Mesendoderm (in vitro differentiated cells): ENCODE data around the gene FITM2.
"Not testable (repeated sequence)": the region's sequence is repeated elsewhere in the genome, so short reads cannot be mapped to it uniquely, and the experiment has no call there.

Experiments used
- DNase-seq: peaks from one replicate; pipeline ENCODE4 v3.0.0; 2013
- H2AK5ac ChIP-seq: 2 replicates; pipeline ENCODE4 v1.6.1; 2013; ENCODE audit warnings: low read length, inconsistent platforms
- H2BK120ac ChIP-seq: 2 replicates; pipeline ENCODE4 v1.6.1; 2013; ENCODE audit warnings: low read depth, mild to moderate bottlenecking, low read length, moderate library complexity, mixed read lengths
- H2BK15ac ChIP-seq: replicated peaks from 2 replicates; pipeline ENCODE4 v1.6.1; 2013; ENCODE audit warnings: low read depth, mild to moderate bottlenecking, moderate library complexity
- H2BK5ac ChIP-seq: 2 replicates; pipeline ENCODE4 v1.6.1; 2013; ENCODE audit warnings: low read length, inconsistent platforms
- H3K18ac ChIP-seq: 2 replicates; pipeline ENCODE4 v1.6.1; 2013; ENCODE audit warnings: mild to moderate bottlenecking, low read length, mixed read lengths
- H3K23ac ChIP-seq: one replicate; pipeline ENCODE4 v1.6.1; 2013; ENCODE audit warnings: low read length
- H3K27ac ChIP-seq: 2 replicates; pipeline ENCODE4 v1.5.1; 2013; ENCODE audit warnings: low read depth, mild to moderate bottlenecking, inconsistent platforms, low read length, moderate library complexity
- H3K27me3 ChIP-seq: 2 replicates; pipeline ENCODE4 v1.6.1; 2013; ENCODE audit warnings: low read length, control low read depth, mild to moderate bottlenecking, inconsistent platforms; ENCODE audit not compliant: insufficient read depth, poor library complexity
- H3K36me3 ChIP-seq: 2 replicates; pipeline ENCODE4 v1.6.1; 2013; ENCODE audit warnings: low read length, inconsistent platforms; ENCODE audit not compliant: control insufficient read depth, insufficient read depth
- H3K4ac ChIP-seq: one replicate; pipeline ENCODE4 v1.6.1; 2013; ENCODE audit warnings: low read depth, mild to moderate bottlenecking, low read length, moderate library complexity
- H3K4me1 ChIP-seq: 2 replicates; pipeline ENCODE4 v1.6.1; 2013; ENCODE audit warnings: low read depth, low read length, inconsistent platforms; ENCODE audit not compliant: control insufficient read depth
- H3K4me2 ChIP-seq: 2 replicates; pipeline ENCODE4 v1.6.1; 2013; ENCODE audit warnings: low read length
- H3K4me3 ChIP-seq: 2 replicates; pipeline ENCODE4 v1.5.1; 2013; ENCODE audit warnings: mild to moderate bottlenecking, low read length
- H3K56ac ChIP-seq: one replicate; pipeline ENCODE4 v1.6.1; 2013; ENCODE audit warnings: low read length
- H3K79me1 ChIP-seq: 2 replicates; pipeline ENCODE4 v1.6.1; 2013; ENCODE audit warnings: low read length, inconsistent platforms
- H3K79me2 ChIP-seq: 2 replicates; pipeline ENCODE4 v1.6.1; 2013; ENCODE audit warnings: mild to moderate bottlenecking, low read length; ENCODE audit not compliant: control insufficient read depth, insufficient read depth
- H3K9ac ChIP-seq: 2 replicates; pipeline ENCODE4 v1.6.1; 2013; ENCODE audit warnings: low read length, inconsistent platforms
- H4K5ac ChIP-seq: one replicate; pipeline ENCODE4 v1.6.1; 2013; ENCODE audit warnings: low read length
- H4K8ac ChIP-seq: one replicate; pipeline ENCODE4 v1.6.1; 2013; ENCODE audit warnings: low read depth, mild to moderate bottlenecking, control low read depth, low read length, moderate library complexity
- WGBS: extraction: QIAGEN DNeasy Blood & Tissue Kit; methylation state at CpG from one replicate; pipeline ENCODE4 v1.1.7; 2013; ENCODE audit warnings: low lambda C conversion rate, missing lambda C conversion rate; ENCODE audit not compliant: insufficient coverage; ENCODE audit errors: extremely low coverage; 5-methylcytosine and 5-hydroxymethylcytosine counted together

The FITM2 gene

DNA sequence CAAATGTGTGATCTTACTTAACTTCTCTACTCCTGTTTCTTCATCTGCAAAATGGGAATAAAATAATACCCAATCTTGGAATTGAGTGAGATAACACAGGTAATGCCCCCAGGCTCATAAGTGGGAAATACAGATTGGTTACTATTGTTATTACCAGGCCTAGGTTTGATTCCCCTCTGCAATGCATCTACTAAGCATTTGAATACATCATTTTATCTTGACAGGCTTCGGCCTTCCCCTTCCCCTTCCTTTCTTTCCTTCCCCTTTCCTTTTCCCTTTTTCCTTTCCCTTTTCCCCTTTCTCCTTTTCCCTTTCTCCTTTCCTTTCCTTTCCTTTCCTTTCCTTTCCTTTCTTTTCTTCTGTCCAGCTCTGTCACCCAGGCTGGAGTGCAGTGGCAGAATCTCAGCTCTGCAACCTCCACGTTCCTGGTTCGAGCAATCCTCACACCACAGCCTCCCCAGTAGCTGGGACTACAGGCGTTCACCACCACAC lies 37.2 kb upstream of the FITM2 start:
- no peaks in the 10 kb centered on the region for H3K79me2 ChIP-seq
- DNase-seq: no peak
- H2BK15ac ChIP-seq: no peak overlapping the region
- no peak overlapping the region for H2AK5ac ChIP-seq
- H3K27me3 ChIP-seq: no peaks in the 10 kb centered on the region
- H4K5ac ChIP-seq: no peak overlapping the region
- H3K4me3 ChIP-seq: no peak overlapping the region
- no peak overlapping the region for H3K4ac ChIP-seq
- no peak overlapping the region for H3K4me2 ChIP-seq
- no peaks in the 10 kb centered on the region for H3K79me1 ChIP-seq
- H4K8ac ChIP-seq: no peak overlapping the region
- H3K18ac ChIP-seq: no peak overlapping the region
- H3K9ac ChIP-seq: no peak overlapping the region
- no peak overlapping the region for H2BK120ac ChIP-seq
- no peak overlapping the region for H3K27ac ChIP-seq
- H2BK5ac ChIP-seq: no peak overlapping the region
- peaks cover 1% of the 10 kb centered on the region for H3K4me1 ChIP-seq
- WGBS: no CpG with 5 or more reads among the region's 4 CpGs
- H3K23ac ChIP-seq: no peak overlapping the region
- H3K36me3 ChIP-seq: no peaks in the 10 kb centered on the region
- H3K56ac ChIP-seq: no peak overlapping the region

- no CpG with 5 or more reads among the region's 10 CpGs for WGBS
- H3K4me1 ChIP-seq, H2BK5ac ChIP-seq, H3K18ac ChIP-seq, H3K4me3 ChIP-seq, H3K27ac ChIP-seq, H4K8ac ChIP-seq, H3K79me1 ChIP-seq, H3K36me3 ChIP-seq, H2AK5ac ChIP-seq, H3K4me2 ChIP-seq, H2BK120ac ChIP-seq, H3K27me3 ChIP-seq, H2BK15ac ChIP-seq, H3K23ac ChIP-seq, H3K4ac ChIP-seq, H4K5ac ChIP-seq, H3K56ac ChIP-seq, DNase-seq, H3K9ac ChIP-seq, H3K79me2 ChIP-seq: not testable (repeated sequence)
These were observed 34.9 kb upstream of the FITM2 start for GRCh38 chr20:44345941-44346340.

DNA sequence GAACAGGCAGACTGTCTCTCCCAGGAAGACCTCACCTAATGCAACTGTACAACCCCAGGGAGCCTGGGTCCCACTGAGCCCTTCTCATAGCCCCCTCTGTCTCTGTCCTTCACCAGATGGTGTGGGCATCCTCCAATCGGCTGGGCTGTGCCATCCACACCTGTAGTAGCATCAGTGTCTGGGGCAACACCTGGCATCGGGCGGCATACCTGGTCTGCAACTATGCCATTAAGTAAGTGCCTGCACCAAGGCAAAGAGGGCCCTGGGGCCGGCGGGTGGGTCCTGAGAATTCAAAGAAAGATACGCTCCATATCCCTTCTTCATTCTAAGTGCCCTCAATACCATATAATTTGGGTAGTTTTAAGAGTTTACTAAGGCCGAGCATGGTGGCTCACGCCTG lies 34.1 kb upstream of the FITM2 start:
- Histone ChIP-seq H3K4me2 (no peak overlapping the region), H3K9ac (no peak overlapping the region), H2BK120ac (no peak overlapping the region), H2BK15ac (no peak overlapping the region), H3K18ac (no peak overlapping the region), H2AK5ac (no peak overlapping the region), H3K4ac (no peak overlapping the region), H4K8ac (no peak overlapping the region), H3K56ac (no peak overlapping the region), H3K36me3 (no peaks in the 10 kb centered on the region), H3K23ac (no peak overlapping the region), H4K5ac (no peak overlapping the region), H3K4me1 (no peaks in the 10 kb centered on the region), H3K79me2 (no peaks in the 10 kb centered on the region), H3K27me3 (no peaks in the 10 kb centered on the region), H2BK5ac (no peak overlapping the region), H3K4me3 (no peak overlapping the region), H3K79me1 (no peaks in the 10 kb centered on the region), H3K27ac (no peak overlapping the region)
- DNase-seq: no peak
- WGBS: no CpG with 5 or more reads among the region's 8 CpGs

- WGBS: no CpG with 5 or more reads among the region's 4 CpGs
- no peak overlapping the region for H3K56ac ChIP-seq
- H3K4me3 ChIP-seq: no peak overlapping the region
- no peak overlapping the region for H2AK5ac ChIP-seq
- H3K79me1 ChIP-seq: no peaks in the 10 kb centered on the region
- H3K23ac ChIP-seq: no peak overlapping the region
- no peaks in the 10 kb centered on the region for H3K27me3 ChIP-seq
- no peak overlapping the region for H3K18ac ChIP-seq
- no peak overlapping the region for H3K4ac ChIP-seq
- H2BK120ac ChIP-seq: no peak overlapping the region
- no peak overlapping the region for H2BK5ac ChIP-seq
- no peaks in the 10 kb centered on the region for H3K79me2 ChIP-seq
- no peaks in the 10 kb centered on the region for H3K4me1 ChIP-seq
- H3K36me3 ChIP-seq: no peaks in the 10 kb centered on the region
- H4K5ac ChIP-seq: no peak overlapping the region
- H3K4me2 ChIP-seq: no peak overlapping the region
- no peak overlapping the region for H3K27ac ChIP-seq
- no peak overlapping the region for H4K8ac ChIP-seq
- H3K9ac ChIP-seq: no peak overlapping the region
- no peak overlapping the region for H2BK15ac ChIP-seq
- DNase-seq: no peak
These were observed 33.7 kb upstream of the FITM2 start for GRCh38 chr20:44344723-44345122.

DNA sequence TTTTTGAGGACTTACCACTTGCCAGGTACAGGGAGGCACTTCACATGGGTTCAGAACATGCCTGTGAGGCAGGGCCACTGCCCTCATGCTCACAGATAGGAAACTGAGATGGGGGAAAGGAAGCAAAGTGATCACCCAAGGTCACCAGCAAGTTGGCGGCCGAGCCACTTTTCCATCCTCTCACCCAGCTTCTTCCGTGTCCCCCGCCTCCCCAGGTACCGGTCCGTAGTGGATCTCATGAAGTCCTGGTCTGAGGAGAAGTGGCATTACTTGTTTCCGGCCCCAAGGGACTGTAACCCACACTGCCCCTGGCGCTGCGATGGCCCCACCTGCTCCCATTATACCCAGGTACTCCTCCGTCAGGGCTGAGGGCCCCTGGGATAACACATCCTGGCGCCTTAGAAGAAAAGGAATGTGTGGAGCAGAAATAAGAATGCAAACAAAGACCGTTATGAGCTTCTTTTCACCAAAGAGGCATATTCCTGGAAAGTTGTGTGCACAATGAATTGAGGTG lies 32.2 kb upstream of the FITM2 start:
- H3K36me3 ChIP-seq: no peaks in the 10 kb centered on the region
- H3K56ac ChIP-seq: no peak overlapping the region
- no peak overlapping the region for H2BK15ac ChIP-seq
- H3K23ac ChIP-seq: no peak overlapping the region
- H3K4ac ChIP-seq: no peak overlapping the region
- no peak for DNase-seq
- no peak overlapping the region for H4K8ac ChIP-seq
- H4K5ac ChIP-seq: no peak overlapping the region
- no peak overlapping the region for H3K4me2 ChIP-seq
- no peaks in the 10 kb centered on the region for H3K79me2 ChIP-seq
- H3K4me3 ChIP-seq: no peak overlapping the region
- no peak overlapping the region for H3K9ac ChIP-seq
- no peak overlapping the region for H3K18ac ChIP-seq
- H2AK5ac ChIP-seq: no peak overlapping the region
- no peak overlapping the region for H2BK5ac ChIP-seq
- no peak overlapping the region for H3K27ac ChIP-seq
- no peaks in the 10 kb centered on the region for H3K27me3 ChIP-seq
- WGBS: no CpG with 5 or more reads among the region's 12 CpGs
- no peaks in the 10 kb centered on the region for H3K4me1 ChIP-seq
- H2BK120ac ChIP-seq: no peak overlapping the region
- H3K79me1 ChIP-seq: no peaks in the 10 kb centered on the region

DNA sequence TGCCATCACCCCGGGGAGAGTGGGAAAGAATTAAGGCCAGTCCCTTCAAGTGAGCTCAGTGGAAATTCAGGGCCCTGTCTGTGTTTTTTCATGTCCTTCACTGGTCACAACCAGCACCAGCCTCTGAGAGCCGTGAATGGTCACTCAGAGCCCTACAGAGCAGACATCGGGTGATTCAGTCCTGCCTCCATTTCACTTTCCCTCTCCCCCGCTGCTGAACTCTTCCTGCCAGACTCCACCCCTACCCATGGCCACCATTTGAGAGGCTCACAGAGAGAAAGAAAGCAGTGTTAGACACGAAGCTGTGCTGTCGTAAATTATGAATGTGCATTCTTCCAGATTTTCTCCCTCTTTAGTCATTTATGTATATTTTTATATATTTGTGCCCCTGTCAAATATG lies 31.2 kb upstream of the FITM2 start:
- Histone ChIP-seq H3K79me2 (no peaks in the 10 kb centered on the region), H2BK120ac (no peak overlapping the region), H3K79me1 (no peaks in the 10 kb centered on the region), H4K5ac (no peak overlapping the region), H3K18ac (no peak overlapping the region), H3K4ac (no peak overlapping the region), H2AK5ac (no peak overlapping the region), H4K8ac (no peak overlapping the region), H2BK15ac (no peak overlapping the region), H3K9ac (no peak overlapping the region), H2BK5ac (no peak overlapping the region), H3K36me3 (no peaks in the 10 kb centered on the region), H3K4me1 (no peaks in the 10 kb centered on the region), H3K4me3 (no peak overlapping the region), H3K4me2 (no peak overlapping the region), H3K23ac (no peak overlapping the region), H3K27ac (no peak overlapping the region), H3K27me3 (no peaks in the 10 kb centered on the region), H3K56ac (no peak overlapping the region)
- WGBS: no CpG with 5 or more reads among the region's 6 CpGs
- no peak for DNase-seq
